ENCODE results near the gene SUPT3H. TPM values are rescaled to one million over a fixed set of nuclear protein-coding genes. Genes with fewer than 3 reads are reported as not detected.
A peak's percentile ranks its signal among the peaks of the same experiment; 100 is the strongest.

Gene SUPT3H
- total and polyA plus RNA-seq, 2 donors, result 5.5 to 11.9 TPM

GRCh38 chr6:45351667-45352066 lies 26.1 kb downstream of the SUPT3H start:
- Histone ChIP-seq H3K4me1 (ENCODE audit: control insufficient read depth in 2 of 2, insufficient read depth in 2 of 2, low read length in 2 of 2) (no peaks in the 10 kb centered on the region), H3K9me3 (ENCODE audit: control insufficient read depth in 2 of 2, insufficient read depth in 1 of 2, low read length in 1 of 2) (no peaks in the 10 kb centered on the region), H3K27me3 (ENCODE audit: control insufficient read depth in 2 of 2, insufficient read depth in 1 of 2, low read length in 1 of 2) (no peaks in the 10 kb centered on the region), H3K27ac (ENCODE audit: low read depth in 1 of 2, low read length in 1 of 2) (no peak overlapping the region), H3K4me3 (ENCODE audit: low read length in 2 of 2) (no peak overlapping the region), H3K36me3 (ENCODE audit: control insufficient read depth in 2 of 2, insufficient read depth in 2 of 2, low read length in 1 of 2) (no peaks in the 10 kb centered on the region)
- WGBS, result 97% methylated on average over 1 of the region's 1 CpG
- DNase-seq (ENCODE audit: low read depth in 6 of 9, low spot score in 9 of 9), result no peak

- no peak overlapping the region for H3K4me3 ChIP-seq (ENCODE audit: low read length in 2 of 2)
Measured at GRCh38 chr6:45351076-45351475, 26.7 kb downstream of the SUPT3H start.

GRCh38 chr6:45350186-45350710 lies 27.5 kb downstream of the SUPT3H start:
- no peaks in the 10 kb centered on the region for H3K4me1 ChIP-seq (ENCODE audit: control insufficient read depth in 2 of 2, insufficient read depth in 2 of 2, low read length in 2 of 2)
- H3K36me3 ChIP-seq (ENCODE audit: control insufficient read depth in 2 of 2, insufficient read depth in 2 of 2, low read length in 1 of 2), result no peaks in the 10 kb centered on the region
- no peak overlapping the region for H3K4me3 ChIP-seq (ENCODE audit: low read length in 2 of 2)
- H3K9me3 ChIP-seq (ENCODE audit: control insufficient read depth in 2 of 2, insufficient read depth in 1 of 2, low read length in 1 of 2), result no peaks in the 10 kb centered on the region
- no peak for DNase-seq (ENCODE audit: low read depth in 6 of 9, low spot score in 9 of 9)
- H3K27ac ChIP-seq (ENCODE audit: low read depth in 1 of 2, low read length in 1 of 2), result no peak overlapping the region
- no peaks in the 10 kb centered on the region for H3K27me3 ChIP-seq (ENCODE audit: control insufficient read depth in 2 of 2, insufficient read depth in 1 of 2, low read length in 1 of 2)

More at GRCh38 chr6:45351076-45351475, 26.7 kb downstream of the SUPT3H start:
- H3K4me1 ChIP-seq (ENCODE audit: control insufficient read depth in 2 of 2, insufficient read depth in 2 of 2, low read length in 2 of 2), result no peaks in the 10 kb centered on the region
- H3K36me3 ChIP-seq (ENCODE audit: control insufficient read depth in 2 of 2, insufficient read depth in 2 of 2, low read length in 1 of 2), result no peaks in the 10 kb centered on the region
- no peaks in the 10 kb centered on the region for H3K27me3 ChIP-seq (ENCODE audit: control insufficient read depth in 2 of 2, insufficient read depth in 1 of 2, low read length in 1 of 2)
- 98% methylated on average over 3 of the region's 3 CpGs for WGBS
- H3K9me3 ChIP-seq (ENCODE audit: control insufficient read depth in 2 of 2, insufficient read depth in 1 of 2, low read length in 1 of 2), result no peaks in the 10 kb centered on the region
- no peak overlapping the region for H3K27ac ChIP-seq (ENCODE audit: low read depth in 1 of 2, low read length in 1 of 2)
- no peak for DNase-seq (ENCODE audit: low read depth in 6 of 9, low spot score in 9 of 9)

- no peaks in the 10 kb centered on the region for H3K36me3 ChIP-seq (ENCODE audit: control insufficient read depth in 2 of 2, insufficient read depth in 2 of 2, low read length in 1 of 2)
- H3K27ac ChIP-seq (ENCODE audit: low read depth in 1 of 2, low read length in 1 of 2), result no peak overlapping the region
- H3K4me1 ChIP-seq (ENCODE audit: control insufficient read depth in 2 of 2, insufficient read depth in 2 of 2, low read length in 2 of 2), result no peaks in the 10 kb centered on the region
- H3K9me3 ChIP-seq (ENCODE audit: control insufficient read depth in 2 of 2, insufficient read depth in 1 of 2, low read length in 1 of 2), result no peaks in the 10 kb centered on the region
- no peak overlapping the region for H3K4me3 ChIP-seq (ENCODE audit: low read length in 2 of 2)
- 96% methylated on average over 2 of the region's 2 CpGs for WGBS
- no peak for DNase-seq (ENCODE audit: low read depth in 6 of 9, low spot score in 9 of 9)
- H3K27me3 ChIP-seq (ENCODE audit: control insufficient read depth in 2 of 2, insufficient read depth in 1 of 2, low read length in 1 of 2), result no peaks in the 10 kb centered on the region
Measured at GRCh38 chr6:45344900-45345299, 32.8 kb downstream of the SUPT3H start.

- H3K36me3 ChIP-seq (ENCODE audit: control insufficient read depth in 2 of 2, insufficient read depth in 2 of 2, low read length in 1 of 2), result no peaks in the 10 kb centered on the region
- H3K27ac ChIP-seq (ENCODE audit: low read depth in 1 of 2, low read length in 1 of 2), result no peak overlapping the region
- peak overlapping the region in 1 of 2 donors; percentile 32 for H3K4me3 ChIP-seq (ENCODE audit: low read length in 2 of 2)
- peak in 1 of 9 donors; percentile 21 for DNase-seq (ENCODE audit: low read depth in 6 of 9, low spot score in 9 of 9)
- no peaks in the 10 kb centered on the region for H3K27me3 ChIP-seq (ENCODE audit: control insufficient read depth in 2 of 2, insufficient read depth in 1 of 2, low read length in 1 of 2)
- H3K9me3 ChIP-seq (ENCODE audit: control insufficient read depth in 2 of 2, insufficient read depth in 1 of 2, low read length in 1 of 2), result no peaks in the 10 kb centered on the region
- H3K4me1 ChIP-seq (ENCODE audit: control insufficient read depth in 2 of 2, insufficient read depth in 2 of 2, low read length in 2 of 2), result peaks cover 2 to 5% of the 10 kb centered on the region in 2 donors
Measured at GRCh38 chr6:45328523-45328922, 49.2 kb downstream of the SUPT3H start.

- Histone ChIP-seq H3K27me3 (ENCODE audit: control insufficient read depth in 2 of 2, insufficient read depth in 1 of 2, low read length in 1 of 2) (no peaks in the 10 kb centered on the region), H3K36me3 (ENCODE audit: control insufficient read depth in 2 of 2, insufficient read depth in 2 of 2, low read length in 1 of 2) (no peaks in the 10 kb centered on the region), H3K27ac (ENCODE audit: low read depth in 1 of 2, low read length in 1 of 2) (peak within 1 kb of the TSS in 1 of 2 donors; percentile 47), H3K4me3 (ENCODE audit: low read length in 2 of 2) (peak within 1 kb of the TSS in 1 of 2 donors; percentile 32), H3K4me1 (ENCODE audit: control insufficient read depth in 2 of 2, insufficient read depth in 2 of 2, low read length in 2 of 2) (peaks cover 2 to 5% of the 10 kb centered on the region in 2 donors), H3K9me3 (ENCODE audit: control insufficient read depth in 2 of 2, insufficient read depth in 1 of 2, low read length in 1 of 2) (no peaks in the 10 kb centered on the region)
- 36% methylated on average over 5 of the region's 5 CpGs for WGBS
- peak in 2 of 9 donors; percentile 8 to 55 for DNase-seq (ENCODE audit: low read depth in 6 of 9, low spot score in 9 of 9)
Measured at GRCh38 chr6:45327956-45328522, 49.7 kb downstream of the SUPT3H start, which contains the start of gene RUNX2. TSS of gene RUNX2 (plus strand) at chr6:45328330. CDS start at chr6:45328727, 397 bp downstream.

GRCh38 chr6:45326698-45327417 lies 50.9 kb downstream of the SUPT3H start:
- Histone ChIP-seq H3K27me3 (ENCODE audit: control insufficient read depth in 2 of 2, insufficient read depth in 1 of 2, low read length in 1 of 2) (no peaks in the 10 kb centered on the region), H3K4me1 (ENCODE audit: control insufficient read depth in 2 of 2, insufficient read depth in 2 of 2, low read length in 2 of 2) (peaks cover 2 to 5% of the 10 kb centered on the region in 2 donors), H3K27ac (ENCODE audit: low read depth in 1 of 2, low read length in 1 of 2) (no peak overlapping the region), H3K4me3 (ENCODE audit: low read length in 2 of 2) (no peak overlapping the region), H3K9me3 (ENCODE audit: control insufficient read depth in 2 of 2, insufficient read depth in 1 of 2, low read length in 1 of 2) (no peaks in the 10 kb centered on the region), H3K36me3 (ENCODE audit: control insufficient read depth in 2 of 2, insufficient read depth in 2 of 2, low read length in 1 of 2) (no peaks in the 10 kb centered on the region)
- WGBS, result 82% methylated on average over 5 of the region's 5 CpGs
- no peak for DNase-seq (ENCODE audit: low read depth in 6 of 9, low spot score in 9 of 9)

- Histone ChIP-seq H3K27ac (ENCODE audit: low read depth in 1 of 2, low read length in 1 of 2) (no peak overlapping the region), H3K4me3 (ENCODE audit: low read length in 2 of 2) (no peak overlapping the region), H3K9me3 (ENCODE audit: control insufficient read depth in 2 of 2, insufficient read depth in 1 of 2, low read length in 1 of 2) (no peaks in the 10 kb centered on the region), H3K4me1 (ENCODE audit: control insufficient read depth in 2 of 2, insufficient read depth in 2 of 2, low read length in 2 of 2) (peaks cover 2 to 5% of the 10 kb centered on the region in 2 donors), H3K27me3 (ENCODE audit: control insufficient read depth in 2 of 2, insufficient read depth in 1 of 2, low read length in 1 of 2) (no peaks in the 10 kb centered on the region), H3K36me3 (ENCODE audit: control insufficient read depth in 2 of 2, insufficient read depth in 2 of 2, low read length in 1 of 2) (no peaks in the 10 kb centered on the region)
- DNase-seq (ENCODE audit: low read depth in 6 of 9, low spot score in 9 of 9), result peak in 2 of 9 donors; percentile 12 to 44
- WGBS, result 8% methylated on average over 3 of the region's 3 CpGs
Measured at GRCh38 chr6:45323656-45324224, 54.0 kb downstream of the SUPT3H start.

GRCh38 chr6:45320349-45320748 lies 57.4 kb downstream of the SUPT3H start:
- H3K27me3 ChIP-seq (ENCODE audit: control insufficient read depth in 2 of 2, insufficient read depth in 1 of 2, low read length in 1 of 2), result no peaks in the 10 kb centered on the region
- 96% methylated on average over 4 of the region's 4 CpGs for WGBS
- no peak for DNase-seq (ENCODE audit: low read depth in 6 of 9, low spot score in 9 of 9)

More at GRCh38 chr6:45320349-45320748, 57.4 kb downstream of the SUPT3H start:
- H3K36me3 ChIP-seq (ENCODE audit: control insufficient read depth in 2 of 2, insufficient read depth in 2 of 2, low read length in 1 of 2), result no peaks in the 10 kb centered on the region
- no peak overlapping the region for H3K27ac ChIP-seq (ENCODE audit: low read depth in 1 of 2, low read length in 1 of 2)
- no peaks in the 10 kb centered on the region for H3K4me1 ChIP-seq (ENCODE audit: control insufficient read depth in 2 of 2, insufficient read depth in 2 of 2, low read length in 2 of 2)
- no peaks in the 10 kb centered on the region for H3K9me3 ChIP-seq (ENCODE audit: control insufficient read depth in 2 of 2, insufficient read depth in 1 of 2, low read length in 1 of 2)
- no peak overlapping the region for H3K4me3 ChIP-seq (ENCODE audit: low read length in 2 of 2)
